Epidermal melanocyte (primary cell): ENCODE data around the gene ARHGAP5.
"Not testable (repeated sequence)": the region's sequence is repeated elsewhere in the genome, so short reads cannot be mapped to it uniquely, and the experiment has no call there.

ENCODE experiments used
- DNase-seq: peaks from one replicate; pipeline ENCODE4 v3.0.0; 2011; ENCODE audit warnings: low spot score; ENCODE audit not compliant: insufficient read length

ARHGAP5 gene

DNA sequence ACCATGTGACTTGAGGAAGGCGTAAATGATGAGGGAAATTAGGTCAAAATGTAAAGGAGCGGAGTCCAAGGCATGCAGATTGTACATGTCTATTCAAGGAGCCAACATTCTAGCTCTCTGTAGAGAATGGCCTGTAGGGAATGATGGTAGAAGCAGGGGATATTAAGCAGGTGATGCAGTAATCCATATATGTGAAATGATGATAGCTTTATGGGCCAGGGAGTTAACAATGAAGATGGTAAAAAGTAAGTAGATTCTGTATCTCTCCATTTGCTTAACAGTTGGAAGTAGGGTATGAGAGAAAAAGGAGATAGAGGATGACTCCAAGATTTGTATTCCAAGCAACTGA lies 33.4 kb downstream of the ARHGAP5 start:
- DNase-seq, result no peak

DNA sequence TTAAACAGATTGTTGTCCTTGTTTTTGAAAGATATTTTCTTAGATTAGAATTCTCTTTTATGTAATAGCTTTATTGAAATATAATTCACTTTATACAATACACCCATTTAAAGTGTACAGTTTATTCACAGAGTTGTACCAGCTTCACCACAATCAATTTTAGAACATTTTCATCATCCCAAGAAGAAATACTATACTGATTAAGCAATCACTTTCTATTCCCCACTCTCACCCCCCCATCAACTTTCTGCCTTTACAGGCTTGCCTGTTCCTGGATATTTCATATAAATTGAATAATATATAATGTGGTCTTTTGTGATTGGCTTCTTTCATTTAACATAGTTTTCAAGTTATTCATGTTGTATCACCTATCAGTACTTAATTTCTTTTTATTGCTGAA lies 44.4 kb downstream of the ARHGAP5 start:
- DNase-seq, result no peak

DNA sequence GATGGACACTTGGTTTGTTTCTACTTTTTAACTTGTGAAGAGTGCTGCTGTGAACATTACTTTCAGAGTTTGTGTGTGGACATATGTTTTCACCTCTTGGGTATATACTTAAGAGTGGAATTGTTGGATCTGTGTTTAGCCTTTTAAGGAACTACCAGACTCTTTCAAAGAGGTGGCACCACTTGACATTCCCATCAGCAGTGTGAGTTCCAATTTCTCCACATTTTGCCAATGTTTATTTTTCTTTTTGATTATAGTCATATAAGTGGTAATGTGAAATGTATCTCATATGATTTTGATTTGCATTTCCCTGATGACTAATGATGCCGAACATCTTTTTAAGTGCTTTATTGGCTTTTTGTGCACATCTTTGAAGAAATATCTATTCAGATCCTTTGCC lies 44.8 kb downstream of the ARHGAP5 start:
- no peak for DNase-seq

DNA sequence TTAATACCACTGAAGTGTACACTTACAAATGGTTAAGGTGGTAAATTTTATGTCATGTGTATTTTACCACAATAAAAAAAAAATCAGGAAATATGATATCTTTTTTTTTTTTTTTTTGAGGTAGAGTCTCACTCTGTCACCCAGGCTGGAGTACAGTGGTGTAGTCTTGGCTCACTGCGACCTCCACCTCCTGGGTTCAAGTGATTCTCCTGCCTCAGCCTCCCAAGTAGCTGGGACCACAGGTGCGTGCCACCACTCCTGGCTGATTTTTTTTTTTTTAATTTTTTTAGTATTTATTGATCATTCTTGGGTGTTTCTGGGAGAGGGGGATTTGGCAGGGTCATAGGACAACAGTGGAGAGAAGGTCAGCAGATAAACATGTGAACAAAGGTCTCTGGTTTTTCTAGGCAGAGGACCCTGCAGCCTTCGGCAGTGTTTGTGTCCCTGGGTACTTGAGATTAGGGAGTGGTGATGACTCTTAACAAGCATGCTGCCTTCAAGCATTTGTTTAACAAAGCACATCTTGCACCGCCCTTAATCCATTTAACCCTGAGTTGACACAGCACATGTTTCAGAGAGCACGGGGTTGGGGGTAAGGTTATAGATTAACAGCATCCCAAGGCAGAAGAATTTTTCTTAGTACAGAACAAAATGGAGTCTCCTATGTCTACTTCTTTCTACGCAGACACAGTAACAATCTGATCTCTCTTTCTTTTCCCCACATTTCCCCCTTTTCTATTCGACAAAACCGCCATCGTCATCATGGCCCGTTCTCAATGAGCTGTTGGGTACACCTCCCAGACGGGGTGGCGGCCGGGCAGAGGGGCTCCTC lies 50.0 kb downstream of the ARHGAP5 start:
- not testable (repeated sequence) for DNase-seq

DNA sequence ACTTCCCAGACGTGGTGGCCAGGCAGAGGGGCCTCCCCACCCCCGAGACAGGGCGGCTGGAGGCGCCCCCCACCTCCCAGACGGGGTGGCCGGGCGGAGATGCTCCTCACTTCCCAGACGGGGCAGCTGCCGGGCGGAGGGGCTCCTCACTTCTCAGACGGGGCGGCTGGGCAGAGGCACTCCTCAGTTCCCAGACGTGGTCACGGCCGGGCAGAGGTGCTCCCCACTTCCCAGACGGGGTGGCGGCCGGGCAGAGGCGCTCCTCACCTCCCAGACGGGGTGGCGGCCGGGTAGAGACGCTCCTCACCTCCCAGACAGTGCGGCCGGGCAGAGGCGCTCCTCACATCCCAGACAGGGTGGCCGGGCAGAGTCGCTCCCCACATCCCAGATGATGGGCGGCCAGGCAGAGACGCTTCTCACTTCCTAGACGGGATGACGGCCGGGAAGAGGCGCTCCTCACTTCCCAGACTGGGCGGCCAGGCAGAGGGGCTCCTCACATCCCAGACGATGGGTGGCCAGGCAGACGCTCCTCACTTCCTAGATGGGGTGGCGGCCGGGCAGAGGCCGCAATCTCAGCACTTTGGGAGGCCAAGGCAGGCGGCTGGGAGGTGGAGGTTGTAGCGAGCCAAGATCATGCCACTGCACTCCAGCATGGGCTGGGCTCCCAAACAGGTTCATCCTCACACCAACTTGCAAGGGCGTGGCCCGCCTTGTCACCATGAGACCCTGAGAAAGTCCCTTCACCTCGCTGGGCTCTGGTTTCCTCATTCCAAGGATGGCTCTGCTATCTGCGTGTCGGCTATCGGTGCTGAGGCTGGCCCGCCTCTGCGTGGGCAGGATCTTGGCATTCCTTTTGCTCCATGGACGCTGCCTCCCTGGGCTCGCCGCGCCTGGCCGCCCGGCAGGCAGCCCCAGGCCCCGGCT lies 50.9 kb downstream of the ARHGAP5 start:
- not testable (repeated sequence) for DNase-seq

DNA sequence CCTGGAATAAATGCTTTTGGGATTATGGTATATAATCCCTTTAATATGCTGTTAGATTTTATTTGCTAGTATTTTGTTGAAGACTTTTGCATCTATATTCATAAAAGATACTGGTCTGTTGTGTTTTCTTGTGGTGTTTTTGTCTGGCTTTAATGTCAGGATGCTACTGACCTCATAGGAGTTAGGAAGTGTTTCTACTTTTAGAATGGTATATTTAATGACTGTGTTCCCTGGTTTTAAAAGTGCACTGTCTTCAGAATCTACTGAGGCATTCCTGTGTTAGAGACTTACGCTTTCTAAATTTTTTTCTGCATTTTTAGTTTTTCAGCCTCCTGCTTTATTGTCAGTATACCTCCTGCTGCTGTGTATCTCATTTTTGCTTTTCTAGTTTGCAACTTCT lies 51.6 kb downstream of the ARHGAP5 start:
- no peak for DNase-seq

DNA sequence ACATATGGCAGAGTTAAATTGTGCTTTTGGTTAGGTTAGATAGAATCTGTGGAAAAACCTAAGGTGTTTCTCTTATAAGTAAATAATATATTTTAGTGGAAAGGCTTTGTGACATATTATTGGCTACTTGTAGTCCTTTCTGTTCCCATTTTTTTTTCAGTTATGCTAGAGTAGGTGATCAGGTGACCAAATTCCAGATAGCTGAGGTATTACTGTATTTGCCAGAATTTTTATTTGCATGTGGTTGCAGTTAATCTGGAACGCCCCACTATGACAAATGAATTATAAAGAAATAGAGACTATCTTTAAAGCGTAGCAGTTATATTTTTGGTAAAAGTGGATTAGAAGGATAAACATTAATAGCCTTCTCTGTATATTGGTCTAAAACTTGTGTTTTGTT lies 52.0 kb downstream of the ARHGAP5 start:
- no peak for DNase-seq

DNA sequence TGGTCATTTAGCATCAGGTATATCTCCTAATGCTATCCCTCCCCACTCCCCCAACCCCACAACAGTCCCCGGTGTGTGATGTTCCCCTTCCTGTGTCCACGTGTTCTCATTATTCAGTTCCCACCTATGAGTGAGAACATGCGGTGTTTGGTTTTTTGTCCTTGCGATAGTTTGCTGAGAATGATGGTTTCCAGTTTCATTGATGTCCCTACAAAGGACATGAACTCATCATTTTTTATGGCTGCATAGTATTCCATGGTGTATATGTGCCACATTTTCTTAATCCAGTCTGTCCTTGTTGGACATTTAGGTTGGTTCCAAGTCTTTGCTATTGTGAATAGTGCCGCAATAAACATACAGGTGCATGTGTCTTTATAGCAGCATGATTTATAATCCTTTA lies 54.6 kb downstream of the ARHGAP5 start:
- DNase-seq, result not testable (repeated sequence)

DNA sequence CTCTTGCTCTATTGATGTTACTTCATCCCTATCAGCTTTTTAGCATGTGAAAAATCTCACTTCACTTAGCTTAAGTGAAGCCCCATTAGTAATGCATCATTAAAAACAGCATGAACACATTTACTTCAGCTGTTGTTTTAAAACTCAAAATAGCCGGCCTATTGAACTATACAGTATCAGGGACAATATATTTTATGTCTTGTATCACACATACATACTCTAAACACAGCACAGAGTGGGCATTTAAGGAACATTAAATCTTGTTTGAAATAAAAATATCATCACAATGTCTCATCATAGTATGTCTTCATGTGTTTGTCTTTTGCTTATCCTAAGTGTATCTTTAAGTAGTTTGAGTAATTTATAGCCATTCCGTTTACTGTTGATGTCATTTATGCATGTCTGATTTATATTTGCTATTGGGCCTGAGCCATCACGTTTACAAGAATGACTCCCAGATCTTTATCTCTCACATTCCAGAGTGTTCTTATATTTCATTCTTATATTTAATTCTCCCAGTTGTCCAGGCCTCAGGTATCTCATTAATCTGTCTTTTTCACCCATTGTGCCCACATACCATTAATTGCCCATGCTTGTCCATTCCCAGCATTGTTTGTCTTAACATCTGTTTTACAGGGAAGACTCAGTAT lies 57.5 kb downstream of the ARHGAP5 start:
- no peak for DNase-seq

DNA sequence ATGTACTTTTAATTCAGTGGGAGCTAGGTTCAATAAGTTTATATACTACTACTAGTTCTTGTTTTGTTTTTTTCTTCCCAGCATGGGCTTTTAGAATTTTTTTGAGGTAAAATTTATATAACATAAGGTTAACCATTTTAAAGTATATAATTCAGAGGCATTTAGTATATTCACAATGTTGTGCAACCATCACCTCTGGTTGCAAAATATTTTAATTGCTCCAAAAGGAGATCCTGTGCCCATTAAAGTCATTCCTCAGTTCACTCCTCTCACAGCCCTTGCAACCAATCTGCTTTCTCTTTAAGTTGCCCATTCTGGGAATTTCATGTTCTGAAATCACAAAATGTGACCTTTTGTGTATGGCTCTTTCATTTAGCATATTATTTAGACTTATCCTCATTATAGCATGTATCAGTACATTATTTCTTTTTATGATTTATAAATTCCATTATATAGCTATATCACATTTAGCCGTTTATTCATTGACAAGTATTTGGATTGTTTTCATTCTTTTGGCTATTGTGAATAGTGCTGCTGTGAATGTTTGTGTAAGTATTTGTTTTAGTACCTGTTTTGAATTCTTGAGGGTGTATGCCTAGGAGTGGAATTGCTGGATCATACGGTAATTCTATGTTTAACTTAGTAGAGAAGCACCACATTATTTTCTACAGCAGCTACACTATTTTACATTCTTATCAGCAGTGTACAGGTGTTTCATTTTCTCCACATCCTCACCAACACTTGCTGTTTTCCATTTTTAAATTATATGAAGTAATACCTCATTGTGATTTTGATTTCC lies 59.1 kb downstream of the ARHGAP5 start:
- DNase-seq, result no peak

DNA sequence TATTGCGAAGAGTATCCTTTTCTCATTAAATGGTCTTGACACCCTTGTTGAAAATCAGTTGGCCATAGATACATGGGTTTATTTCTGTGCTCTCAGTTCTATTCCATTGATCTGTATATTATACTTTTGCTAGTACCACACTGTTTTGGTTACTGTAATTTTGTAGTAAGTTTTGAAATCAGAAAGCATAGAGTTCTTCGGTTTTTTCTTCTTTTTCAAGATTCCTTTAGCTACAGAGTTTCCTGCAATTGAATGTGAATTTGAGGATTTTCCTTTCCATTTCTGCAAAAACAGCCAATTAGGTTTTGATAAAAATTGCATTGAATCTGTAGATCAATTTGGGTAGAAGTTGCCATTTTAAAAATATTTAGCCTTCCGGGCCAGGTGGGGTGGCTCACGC lies 60.2 kb downstream of the ARHGAP5 start:
- DNase-seq, result no peak

DNA sequence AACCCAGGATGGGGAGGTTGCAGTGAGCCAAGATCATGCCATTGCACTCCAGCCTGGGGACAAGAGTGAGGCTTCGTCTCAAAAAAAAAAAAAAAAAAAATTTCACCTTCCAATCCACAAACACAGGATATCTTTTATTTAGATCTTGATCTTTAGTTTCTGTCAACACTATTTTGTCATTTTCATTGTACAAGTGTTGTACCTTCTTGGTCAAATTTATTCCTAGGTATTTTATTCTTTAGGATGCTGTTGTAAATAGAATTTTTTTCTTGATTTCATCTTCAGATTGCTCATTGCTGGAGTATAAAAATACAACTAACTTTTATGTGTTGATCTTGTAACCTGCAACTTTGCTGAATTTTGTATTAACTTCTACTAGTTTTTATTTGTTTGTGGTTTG lies 60.8 kb downstream of the ARHGAP5 start:
- DNase-seq, result no peak

DNA sequence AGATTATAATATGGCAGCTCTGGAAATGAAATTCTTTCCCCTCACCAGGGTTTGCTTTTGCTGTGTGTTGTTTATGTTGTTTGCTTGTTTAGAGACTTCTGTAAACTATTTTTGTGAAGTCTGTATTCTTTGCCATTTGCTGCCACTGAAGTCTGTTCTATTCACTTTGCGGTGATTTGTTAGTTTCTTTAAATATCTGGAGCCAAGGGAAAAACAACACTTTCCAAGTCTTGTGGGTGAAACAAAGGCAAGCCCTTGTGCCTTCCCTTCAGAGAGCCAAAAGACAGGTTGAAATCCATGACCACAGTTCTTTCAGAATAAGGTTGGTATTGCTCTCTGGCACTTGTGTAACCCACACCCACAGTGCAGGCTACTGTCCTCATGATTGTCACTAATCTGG lies 65.2 kb downstream of the ARHGAP5 start:
- DNase-seq, result no peak

DNA sequence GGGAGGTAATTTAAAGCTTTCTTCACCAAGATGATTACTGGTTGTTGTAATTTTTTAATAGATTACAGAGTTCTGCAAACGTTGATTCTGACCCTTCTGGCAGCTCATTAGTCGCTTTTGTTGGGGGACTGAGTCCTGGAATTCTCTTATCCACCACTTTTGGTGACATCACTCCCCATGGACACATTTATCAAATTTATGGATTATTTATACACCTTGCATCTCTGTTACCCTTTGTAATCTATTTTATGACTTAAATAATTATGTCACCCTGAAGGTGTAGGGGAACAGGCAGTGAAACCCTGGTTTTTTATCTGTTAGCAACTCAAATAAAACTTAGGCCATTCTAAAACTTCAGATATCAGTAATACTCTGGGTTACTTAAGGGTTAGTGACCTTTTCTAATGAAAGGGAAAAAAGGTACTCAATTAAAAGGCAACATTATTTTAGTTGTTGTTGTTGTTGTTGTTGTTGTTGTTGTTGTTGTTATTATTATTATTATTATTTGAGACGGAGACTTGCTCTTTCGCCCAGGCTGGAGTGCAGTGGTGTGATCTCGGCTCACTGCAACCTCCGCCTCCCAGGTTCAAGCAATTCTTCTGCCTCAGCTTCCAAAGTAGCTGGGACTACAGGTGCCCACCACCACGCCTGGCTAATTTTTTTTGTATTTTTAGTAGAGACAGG lies 65.8 kb downstream of the ARHGAP5 start:
- no peak for DNase-seq

DNA sequence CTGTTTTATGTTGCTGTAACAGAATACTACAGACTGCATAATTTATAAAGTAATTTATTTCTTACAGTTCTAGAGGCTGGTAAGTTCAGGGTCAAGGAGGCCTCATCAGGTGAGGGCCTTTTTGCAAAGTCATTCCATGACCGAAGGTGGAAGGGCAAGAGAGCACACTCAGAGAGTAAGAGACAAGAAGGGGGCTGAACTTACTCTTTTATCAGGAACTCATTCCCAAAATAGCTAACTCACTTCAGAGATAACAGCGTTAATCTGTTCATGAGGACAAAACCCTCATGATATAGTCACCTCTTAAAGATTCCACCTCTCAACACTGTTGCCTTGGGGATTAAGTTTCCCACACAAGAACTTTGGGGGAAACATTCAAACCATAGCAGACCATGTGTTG lies 73.3 kb downstream of the ARHGAP5 start:
- DNase-seq, result no peak

DNA sequence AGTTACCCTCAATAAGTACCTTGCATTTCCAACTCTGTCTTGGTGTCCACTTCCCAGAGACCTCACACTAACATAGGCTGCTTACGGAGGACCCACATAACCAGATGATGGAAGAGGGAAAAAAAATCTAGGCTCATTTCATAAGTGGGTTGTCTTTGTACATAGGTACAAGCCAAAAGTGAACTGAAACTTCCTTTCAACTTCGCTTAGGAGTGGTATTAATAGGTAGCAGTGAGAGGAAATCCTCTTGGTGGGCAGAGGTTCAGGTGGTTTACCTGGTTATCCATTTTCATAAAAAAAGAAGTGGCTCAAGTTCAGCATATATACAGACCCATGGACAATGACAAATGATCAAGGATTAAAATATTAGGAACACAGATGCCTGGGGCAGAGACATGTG lies 88.9 kb downstream of the ARHGAP5 start:
- DNase-seq, result no peak

DNA sequence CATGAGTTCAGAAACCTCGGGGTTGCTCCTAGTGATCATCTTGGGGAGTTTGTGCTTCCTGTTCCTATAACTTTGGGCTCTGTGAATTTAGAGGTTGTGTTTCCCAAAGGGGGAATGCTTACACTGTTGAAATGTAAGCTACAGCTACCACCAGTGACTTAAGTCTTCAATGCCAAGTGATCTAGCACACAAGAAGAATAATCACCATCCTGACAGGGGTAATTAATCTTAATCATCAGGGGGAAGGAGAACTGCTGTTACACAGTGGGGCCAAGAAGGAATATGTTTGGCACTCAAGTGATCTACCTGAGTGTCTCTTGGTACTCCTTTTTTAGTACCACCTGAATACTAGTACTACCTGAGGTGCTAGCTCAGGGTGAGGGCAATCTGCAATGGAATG lies 89.8 kb downstream of the ARHGAP5 start:
- no peak for DNase-seq

DNA sequence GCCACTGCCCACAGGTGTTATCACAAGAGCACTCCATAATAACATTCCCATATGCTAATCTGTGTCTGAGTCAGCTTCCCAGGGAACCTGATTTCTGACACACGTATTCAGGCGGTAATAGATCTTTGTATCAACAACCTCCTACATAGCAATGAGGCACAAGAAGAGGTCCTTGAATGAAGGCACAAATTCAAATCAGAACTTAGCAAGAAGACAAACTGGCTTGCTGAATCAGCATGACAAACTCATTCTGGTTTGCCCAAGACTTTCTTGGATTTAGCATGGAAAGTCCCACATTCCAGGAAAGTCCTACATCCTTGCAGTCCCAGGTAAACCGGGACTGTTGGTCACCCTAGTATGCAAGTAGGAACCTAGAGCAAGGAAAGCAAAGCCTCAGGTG lies 90.8 kb downstream of the ARHGAP5 start:
- no peak for DNase-seq

DNA sequence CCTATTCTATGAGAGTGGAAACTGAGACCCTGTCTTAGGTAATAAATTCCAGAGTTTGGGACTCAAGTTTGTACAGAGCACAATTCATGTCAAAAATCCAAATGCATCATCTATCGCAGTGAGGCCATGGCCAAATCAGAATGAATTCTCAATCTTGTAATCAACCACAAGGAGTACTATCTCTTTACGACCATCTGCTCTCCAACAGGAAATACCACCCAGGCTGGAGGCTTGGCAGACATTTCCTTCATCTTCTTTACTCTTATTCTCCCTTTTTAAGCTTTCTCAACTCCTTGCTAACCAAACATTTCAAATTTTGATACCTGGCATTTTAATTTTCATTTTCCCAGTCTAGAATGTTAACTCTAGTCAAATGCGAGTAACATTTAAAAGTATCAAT lies 92.1 kb downstream of the ARHGAP5 start:
- no peak for DNase-seq

DNA sequence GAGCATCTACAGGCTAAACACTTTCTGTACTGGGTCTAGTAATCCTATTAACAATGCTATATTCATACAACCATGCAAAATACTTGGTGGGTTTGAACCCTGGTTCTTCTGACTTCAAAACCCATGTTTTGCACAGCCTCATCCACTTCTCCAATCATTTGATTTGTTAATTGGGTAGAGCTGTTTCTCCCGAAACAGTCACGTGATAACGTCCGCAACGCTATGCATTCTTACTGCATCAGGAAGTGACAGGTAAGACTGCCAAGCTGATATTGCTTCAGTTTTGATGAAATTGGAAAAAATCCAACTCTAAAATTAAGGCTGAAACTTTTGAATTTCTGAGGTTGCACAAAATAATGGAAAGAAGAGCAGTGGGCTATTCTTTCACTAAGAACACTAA lies 94.4 kb downstream of the ARHGAP5 start:
- DNase-seq, result no peak
